HG03196 (cell line): ENCODE data around the gene GRIK1.

Source experiments
- ATAC-seq: cut with Tn5 transposase; IDR thresholded peaks from one replicate; pipeline ENCODE4 v1.9.1; 2021; ENCODE audit not compliant: unreplicated experiment

The GRIK1 gene

GRCh38 chr21:29721221-29721620 lies 218.6 kb downstream of the GRIK1 start:
- ATAC-seq = no peak

GRCh38 chr21:29719521-29719920 lies 220.3 kb downstream of the GRIK1 start:
- ATAC-seq = no peak

- no peak for ATAC-seq
Measured at GRCh38 chr21:29718081-29718815, 221.5 kb downstream of the GRIK1 start.

GRCh38 chr21:29717659-29718058 lies 222.1 kb downstream of the GRIK1 start:
- no peak for ATAC-seq

- no peak for ATAC-seq
Measured at GRCh38 chr21:29716753-29717152, 223.0 kb downstream of the GRIK1 start.

GRCh38 chr21:29715089-29715488 lies 224.7 kb downstream of the GRIK1 start:
- ATAC-seq = no peak

- ATAC-seq = no peak
Measured at GRCh38 chr21:29712818-29713217, 227.0 kb downstream of the GRIK1 start.

GRCh38 chr21:29711236-29711635 lies 228.6 kb downstream of the GRIK1 start:
- no peak for ATAC-seq

- ATAC-seq = no peak
Measured at GRCh38 chr21:29710498-29710897, 229.3 kb downstream of the GRIK1 start.

- ATAC-seq = no peak
Measured at GRCh38 chr21:29708401-29708800, 231.4 kb downstream of the GRIK1 start.

GRCh38 chr21:29704719-29705118 lies 235.1 kb downstream of the GRIK1 start:
- no peak for ATAC-seq

GRCh38 chr21:29701676-29702075 lies 238.1 kb downstream of the GRIK1 start:
- ATAC-seq = no peak

- ATAC-seq = no peak
Measured at GRCh38 chr21:29697555-29698193, 242.1 kb downstream of the GRIK1 start.

- no peak for ATAC-seq
Measured at GRCh38 chr21:29696937-29697336, 242.9 kb downstream of the GRIK1 start.

- no peak for ATAC-seq
Measured at GRCh38 chr21:29691616-29692491, 247.9 kb downstream of the GRIK1 start.

- ATAC-seq = no peak
Measured at GRCh38 chr21:29689753-29690152, 250.0 kb downstream of the GRIK1 start.

- no peak for ATAC-seq
Measured at GRCh38 chr21:29684106-29684505, 255.7 kb downstream of the GRIK1 start.

- no peak for ATAC-seq
Measured at GRCh38 chr21:29682800-29683199, 257.0 kb downstream of the GRIK1 start.

- no peak for ATAC-seq
Measured at GRCh38 chr21:29680273-29680672, 259.5 kb downstream of the GRIK1 start.

GRCh38 chr21:29678626-29679025 lies 261.2 kb downstream of the GRIK1 start:
- ATAC-seq = no peak

GRCh38 chr21:29677326-29677725 lies 262.5 kb downstream of the GRIK1 start:
- no peak for ATAC-seq

- no peak for ATAC-seq
Measured at GRCh38 chr21:29676395-29676794, 263.4 kb downstream of the GRIK1 start.
